Frontal cortex (tissue), 4 donors: Measurements from ENCODE around the gene RNF217. TPM values are rescaled to one million over a fixed set of nuclear protein-coding genes. Genes with fewer than 3 reads are reported as not detected.
"Not testable (repeated sequence)": the region's sequence is repeated elsewhere in the genome, so short reads cannot be mapped to it uniquely, and the experiment has no call there.

ENCODE experiments used
- DNase-seq, 2 donors: peaks; one replicate each; pipeline ENCODE4 v3.0.0; 2012; ENCODE audit warnings: low spot score in 2 of 2
- FAIRE-seq: peaks from 2 replicates; lab custom pipeline; 2012; peaks lifted over from hg19 to GRCh38; lab: Jason Lieb, UNC
- total RNA-seq: library from RNA; depleted of rRNA; stranded (reverse); fragments of >200 nt; gene quantifications from one replicate; pipeline ENCODE4 v1.2.3, GENCODE V29; 2014
- donor health status: control.
- donor health status: control.
- donor health status: control.

RNF217 gene, protein sequence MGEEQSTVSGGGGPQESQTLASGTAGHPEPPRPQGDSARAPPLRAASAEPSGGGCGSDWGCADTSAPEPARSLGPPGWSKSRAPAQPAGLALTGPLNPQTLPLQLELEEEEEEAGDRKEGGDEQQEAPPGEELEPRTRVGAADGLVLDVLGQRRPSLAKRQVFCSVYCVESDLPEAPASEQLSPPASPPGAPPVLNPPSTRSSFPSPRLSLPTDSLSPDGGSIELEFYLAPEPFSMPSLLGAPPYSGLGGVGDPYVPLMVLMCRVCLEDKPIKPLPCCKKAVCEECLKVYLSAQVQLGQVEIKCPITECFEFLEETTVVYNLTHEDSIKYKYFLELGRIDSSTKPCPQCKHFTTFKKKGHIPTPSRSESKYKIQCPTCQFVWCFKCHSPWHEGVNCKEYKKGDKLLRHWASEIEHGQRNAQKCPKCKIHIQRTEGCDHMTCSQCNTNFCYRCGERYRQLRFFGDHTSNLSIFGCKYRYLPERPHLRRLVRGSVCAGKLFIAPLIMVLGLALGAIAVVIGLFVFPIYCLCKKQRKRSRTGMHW
- total RNA-seq, result 17.1 TPM

DNA sequence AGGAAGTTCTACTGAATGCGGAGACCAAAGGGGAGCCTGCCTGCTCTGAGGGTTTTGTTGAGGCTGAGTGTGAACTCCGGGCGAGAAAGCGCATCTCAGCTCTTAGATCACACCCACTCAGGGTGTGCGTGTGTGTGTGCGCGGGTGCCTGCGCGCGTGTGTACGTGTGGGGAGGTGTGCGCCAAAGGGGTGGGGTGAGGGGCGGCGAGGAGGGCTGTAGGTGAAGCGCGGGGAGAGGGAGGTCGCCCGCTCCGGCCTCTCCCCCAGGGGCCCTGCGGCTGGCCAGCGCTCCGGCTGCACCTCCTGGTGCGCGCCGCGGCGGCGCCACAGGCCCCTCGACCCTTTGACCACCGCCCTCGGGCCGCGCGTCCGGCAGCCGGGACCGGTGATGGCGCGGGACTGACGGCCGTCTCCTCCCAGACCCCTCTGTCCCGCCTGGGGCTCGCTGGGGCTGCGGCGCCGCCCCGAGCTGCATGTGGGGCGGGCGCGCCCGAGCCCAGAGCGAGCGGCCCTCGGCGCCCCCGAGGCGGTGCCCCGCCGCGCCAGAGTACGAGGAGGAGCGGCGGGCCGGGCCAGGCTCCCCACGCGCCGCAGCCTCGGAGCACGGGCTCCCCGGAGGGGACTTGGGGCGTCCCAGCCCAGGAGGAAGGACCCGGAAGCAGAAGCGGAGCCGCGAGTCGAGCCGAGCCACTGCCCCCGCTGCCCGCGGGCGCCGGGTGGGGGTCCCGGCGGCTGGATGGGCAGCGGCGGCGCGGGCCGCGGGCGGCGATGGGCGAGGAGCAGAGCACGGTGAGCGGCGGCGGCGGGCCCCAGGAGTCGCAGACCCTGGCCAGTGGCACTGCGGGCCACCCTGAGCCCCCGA is at the start of gene RNF217:
Gene RNF217 (plus strand): TSS at position 661 of the 862 bp plus-strand sequence. CDS start 108 bp downstream, at position 769.
- FAIRE-seq (no peak), DNase-seq (peak; percentile 59 to 72)

DNA sequence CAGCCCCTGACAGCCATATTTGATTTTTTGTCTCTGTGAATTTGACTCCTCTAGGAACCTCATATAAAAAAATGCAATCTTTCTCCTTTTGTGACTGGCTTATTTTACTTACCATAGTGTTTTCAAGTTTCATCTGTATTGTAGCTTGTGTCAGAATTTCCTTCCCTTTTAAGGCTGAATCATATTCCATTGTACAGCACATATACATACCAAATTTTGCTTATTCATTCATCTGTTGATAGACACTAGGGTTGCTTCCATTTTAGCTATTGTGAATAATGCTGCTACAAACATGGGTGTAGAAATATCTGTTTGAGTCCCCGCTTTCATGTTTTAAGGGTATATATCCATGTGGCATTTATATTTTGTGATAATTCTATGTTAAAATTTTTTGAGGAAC is 49.2 kb upstream of the RNF217 start:
- no peak for DNase-seq
- FAIRE-seq, result no peak

DNA sequence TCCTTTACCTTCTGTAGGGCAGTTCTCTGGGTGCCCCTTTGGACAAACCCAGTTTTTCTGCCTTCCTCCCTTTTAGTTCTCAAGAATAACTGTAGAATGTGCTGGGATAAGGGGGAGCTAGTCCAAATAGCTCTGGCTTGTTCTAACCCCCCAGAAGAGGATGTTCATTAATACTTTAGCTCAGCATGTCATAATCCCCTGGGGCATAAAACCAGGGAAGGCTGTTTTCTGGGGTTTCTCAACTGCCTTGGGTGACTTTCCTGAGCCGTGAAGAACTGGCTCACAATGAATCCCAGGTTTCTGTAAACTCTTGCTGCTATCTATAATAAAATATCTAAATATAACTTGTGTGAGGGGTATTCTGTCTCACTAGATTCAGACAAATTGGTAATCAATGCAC is 44.5 kb upstream of the RNF217 start:
- FAIRE-seq (no peak), DNase-seq (no peak)

DNA sequence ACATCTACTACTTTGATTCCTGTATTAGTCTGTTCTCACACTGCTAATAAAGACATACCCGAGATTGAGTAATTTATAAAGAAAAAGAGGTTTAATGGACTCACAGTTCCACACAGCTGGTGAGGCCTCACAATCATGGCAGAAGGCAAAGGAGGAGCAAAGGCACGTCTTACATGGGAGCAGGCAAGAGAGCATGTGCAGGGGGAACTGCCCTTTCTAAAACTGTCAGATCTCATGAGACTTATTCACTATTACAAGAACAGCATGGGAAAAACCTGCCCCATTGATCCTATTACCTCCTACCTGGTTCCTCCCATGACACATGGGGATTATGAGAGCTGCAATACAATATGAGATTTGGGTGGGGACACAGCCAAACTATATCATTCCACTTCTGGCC is 42.5 kb upstream of the RNF217 start:
- FAIRE-seq, DNase-seq: not testable (repeated sequence)

DNA sequence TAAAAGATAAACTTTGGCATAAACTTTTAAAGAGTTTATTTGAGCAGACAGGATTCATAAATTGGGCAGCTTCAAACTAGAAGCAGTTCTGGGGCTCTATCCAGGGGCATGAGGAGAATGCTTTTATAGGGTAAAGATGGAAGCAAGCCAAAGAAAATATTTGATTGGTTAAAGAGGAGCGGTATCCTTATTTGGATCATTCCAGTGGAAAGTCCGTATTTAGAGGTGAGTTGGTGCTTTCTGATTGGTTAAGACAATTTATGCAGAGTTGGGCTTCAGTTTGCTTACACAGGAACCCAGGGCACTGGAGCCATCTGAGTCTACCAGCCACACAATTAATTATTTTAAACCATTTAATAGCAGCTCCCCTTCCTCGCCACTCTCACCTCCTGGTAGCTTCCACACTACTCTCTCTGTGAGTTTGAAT is 37.9 kb upstream of the RNF217 start:
- DNase-seq, result no peak
- FAIRE-seq, result no peak

DNA sequence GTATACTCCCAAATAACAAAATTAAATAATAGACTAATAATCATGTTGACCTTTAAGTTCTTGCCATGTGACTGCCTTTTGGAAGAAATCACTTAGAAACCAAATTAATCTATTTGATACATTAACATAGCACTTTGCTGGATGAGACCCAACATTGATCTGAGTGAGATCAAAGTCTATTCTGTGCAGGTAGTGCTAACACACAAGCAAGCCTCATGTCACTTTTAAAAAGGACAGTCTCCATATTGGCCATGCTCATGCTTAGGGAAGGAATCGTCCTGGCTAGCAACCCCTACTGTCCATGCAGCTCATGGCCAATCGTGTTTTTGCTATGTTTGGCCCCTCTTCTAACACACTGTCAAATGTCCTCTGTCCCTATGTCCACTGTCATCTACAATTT is 35.8 kb upstream of the RNF217 start:
- no peak for DNase-seq

DNA sequence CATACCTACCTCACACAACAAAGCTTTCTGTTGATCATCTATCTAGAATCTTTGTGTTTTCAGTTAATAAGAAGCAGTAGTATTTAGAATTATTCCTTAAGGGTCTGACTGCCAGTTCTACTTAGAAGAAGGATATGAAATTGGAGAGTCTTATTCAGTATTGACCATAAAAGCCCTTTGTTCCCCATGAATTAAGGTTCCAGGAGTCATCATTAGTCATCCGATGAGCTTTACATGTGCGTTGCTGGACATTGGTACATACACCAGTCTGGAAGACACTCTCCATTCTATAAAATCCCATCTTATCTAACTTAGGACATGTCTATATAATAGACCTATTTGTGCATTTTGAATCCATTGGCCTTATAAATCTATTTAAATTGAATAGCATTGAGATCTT is 34.4 kb upstream of the RNF217 start:
- FAIRE-seq, result no peak

More for the DNA sequence above, 35.8 kb upstream of the RNF217 start:
- FAIRE-seq, result no peak

DNA sequence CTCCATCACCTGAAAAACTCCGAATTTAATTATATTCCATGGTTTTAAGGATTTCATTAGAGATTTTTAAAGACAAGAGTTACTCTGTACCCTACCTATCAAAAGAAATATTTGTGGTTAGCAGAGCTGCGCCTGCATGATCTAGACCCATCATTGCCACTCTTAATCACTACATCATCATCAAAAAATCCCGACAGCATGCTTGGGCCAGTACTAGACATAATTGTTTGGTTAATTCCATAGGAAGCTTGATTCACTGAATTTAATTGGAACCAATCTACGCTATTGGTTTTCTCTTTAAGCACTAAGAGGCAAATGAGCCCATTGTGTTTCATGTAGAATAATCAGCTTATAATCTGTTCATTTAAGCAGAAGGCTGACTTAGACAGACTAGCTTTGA is 33.4 kb upstream of the RNF217 start:
- FAIRE-seq, result no peak
- DNase-seq, result no peak

More for the DNA sequence above, 34.4 kb upstream of the RNF217 start:
- no peak for DNase-seq

DNA sequence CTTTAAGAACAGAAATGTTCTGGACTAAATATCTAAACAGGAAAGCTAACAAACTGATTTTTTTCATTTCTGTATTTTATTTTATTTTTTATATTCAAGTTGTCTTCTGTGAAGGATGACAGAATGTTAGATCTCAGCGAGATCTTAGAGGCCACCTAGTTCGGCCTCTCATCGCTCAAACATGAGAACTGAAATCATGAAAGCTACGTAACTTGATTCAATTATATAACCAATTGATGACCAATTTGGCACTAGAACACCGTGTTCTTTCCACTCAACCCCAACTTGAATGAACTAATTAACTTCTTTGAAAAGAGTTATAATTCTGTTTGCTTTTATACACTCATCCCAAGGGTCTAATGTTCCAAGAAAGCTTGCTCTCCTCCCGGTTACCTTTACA is 24.6 kb upstream of the RNF217 start:
- FAIRE-seq (no peak), DNase-seq (no peak)

DNA sequence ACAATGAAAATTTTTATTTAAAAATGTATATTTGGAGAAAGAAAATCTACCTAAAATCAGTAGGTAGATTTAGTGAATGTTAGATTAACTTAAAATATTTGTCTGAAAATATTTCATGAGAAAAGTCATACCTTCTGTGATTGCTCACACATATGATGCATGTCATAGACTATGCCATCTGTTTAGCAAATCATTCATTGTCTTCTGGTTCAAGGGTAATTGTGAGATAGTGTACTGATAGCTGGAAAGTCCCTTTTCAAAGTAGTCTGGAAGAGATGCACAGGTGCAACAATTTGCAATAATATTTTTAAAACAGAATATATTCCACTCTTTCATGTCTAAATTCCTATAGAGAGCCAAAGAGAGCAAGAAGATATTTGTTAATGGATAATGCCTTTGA is 21.0 kb upstream of the RNF217 start:
- FAIRE-seq (no peak), DNase-seq (no peak)

DNA sequence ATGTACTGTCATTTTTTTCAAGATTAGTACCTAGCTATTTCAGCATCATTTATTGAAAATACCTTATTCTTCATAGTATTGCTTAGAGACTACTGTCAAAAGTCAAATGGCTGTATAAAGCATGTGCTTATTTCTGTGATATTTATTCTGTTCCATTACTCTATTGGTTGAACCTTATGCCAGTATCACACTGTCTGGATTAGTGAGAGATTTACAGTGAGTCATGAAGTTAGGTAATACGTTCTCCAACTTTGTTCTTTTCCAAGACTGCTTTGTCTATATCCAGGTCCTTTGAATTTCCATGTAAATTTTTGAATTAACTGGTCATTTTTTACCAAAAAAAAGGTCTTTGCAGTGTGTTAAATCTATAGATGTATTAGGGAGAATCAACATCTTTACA is 18.6 kb upstream of the RNF217 start:
- DNase-seq (no peak), FAIRE-seq (no peak)

DNA sequence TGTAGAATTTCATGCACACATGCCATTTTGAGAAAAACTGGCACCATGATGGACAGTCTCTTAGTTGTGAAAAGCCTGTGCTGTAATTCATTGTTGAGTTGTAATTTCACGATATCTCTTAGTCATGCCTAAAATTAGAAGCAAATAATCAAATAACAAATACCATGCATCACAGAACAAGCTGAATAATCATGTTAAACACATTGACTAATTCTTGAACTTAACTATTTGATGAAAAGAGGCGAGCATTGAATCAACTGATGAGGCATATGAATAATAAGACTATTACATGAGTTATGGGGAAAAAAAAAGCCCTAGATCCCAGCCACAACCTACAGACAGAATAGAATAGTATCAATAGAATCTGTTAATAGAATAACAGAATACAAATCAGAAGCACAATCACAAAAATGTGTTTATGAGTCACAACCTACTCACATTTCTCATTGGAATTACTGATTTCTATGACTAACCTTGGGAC is 14.2 kb upstream of the RNF217 start:
- DNase-seq, result no peak
- no peak for FAIRE-seq

DNA sequence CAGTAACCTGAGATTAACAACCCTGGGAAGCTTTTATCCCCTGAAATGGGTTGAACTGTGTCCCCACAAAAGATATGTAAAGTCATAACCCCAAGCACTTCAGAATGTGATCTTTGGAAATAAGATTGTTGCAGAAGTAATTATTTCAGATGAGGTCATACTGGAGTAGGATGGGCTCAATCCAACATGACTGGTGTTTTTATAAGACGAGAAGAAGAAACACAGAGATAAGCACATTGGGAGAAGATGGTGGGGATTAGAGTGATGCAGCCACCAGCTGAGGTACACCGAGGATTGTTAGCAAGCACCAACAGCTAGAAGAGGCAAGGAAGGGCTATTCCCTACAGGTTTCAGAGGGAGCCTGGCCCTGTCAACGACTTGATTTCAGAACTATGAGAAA is 12.5 kb upstream of the RNF217 start:
- FAIRE-seq (no peak), DNase-seq (no peak)

DNA sequence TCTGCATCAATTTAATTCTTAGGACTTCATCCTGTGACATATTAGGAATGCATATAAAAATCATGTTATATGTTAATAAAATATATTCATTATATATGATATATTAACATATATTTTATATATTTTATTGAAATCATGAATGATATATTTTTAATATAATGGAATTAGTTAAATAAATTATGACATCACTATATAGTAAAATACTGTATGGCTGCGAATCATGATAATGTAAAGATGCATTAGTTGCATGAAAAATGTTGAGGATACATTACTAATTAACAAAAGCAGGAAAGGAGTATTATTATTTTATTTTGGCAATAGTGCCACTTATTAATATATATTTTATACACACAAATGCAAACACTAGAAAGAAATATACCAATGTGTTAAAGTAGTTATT is 8.4 kb upstream of the RNF217 start:
- FAIRE-seq (peak; percentile 80), DNase-seq (no peak)

DNA sequence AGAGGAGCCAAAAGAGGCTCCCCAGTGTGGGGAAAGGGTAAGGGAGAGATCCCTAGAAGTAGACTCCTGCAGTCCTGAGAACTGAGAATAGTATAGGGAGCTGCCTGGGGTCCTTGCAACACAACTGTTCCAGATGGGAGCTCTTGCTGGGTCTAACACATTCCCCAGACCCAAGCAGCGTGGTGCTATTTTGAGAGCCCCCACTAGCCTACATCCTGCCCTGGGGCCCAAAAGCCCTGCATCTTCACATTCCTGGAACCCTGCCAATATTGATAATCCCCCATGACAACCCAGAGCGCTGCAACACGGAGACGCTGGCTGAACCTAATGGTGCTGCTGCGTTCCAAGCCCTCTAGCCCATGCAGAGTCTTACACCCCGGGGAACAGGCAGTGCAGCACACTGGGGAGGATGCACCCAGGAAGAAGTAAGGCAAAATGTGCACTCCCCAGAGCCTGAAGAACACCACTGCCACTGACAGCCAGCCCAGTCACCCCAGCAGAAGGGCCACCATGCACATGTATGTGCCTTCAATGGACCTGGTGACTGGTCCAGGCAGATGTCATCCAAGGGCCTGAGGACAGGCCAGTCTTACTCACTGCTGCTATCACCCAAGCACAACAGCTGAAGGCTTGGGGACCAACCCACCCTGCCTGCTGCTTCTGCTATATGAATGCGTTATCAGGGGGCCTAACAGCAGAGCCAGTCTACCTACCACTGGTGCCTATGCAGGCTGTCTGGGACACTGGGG is 7.0 kb upstream of the RNF217 start:
- FAIRE-seq (no peak), DNase-seq (no peak)

DNA sequence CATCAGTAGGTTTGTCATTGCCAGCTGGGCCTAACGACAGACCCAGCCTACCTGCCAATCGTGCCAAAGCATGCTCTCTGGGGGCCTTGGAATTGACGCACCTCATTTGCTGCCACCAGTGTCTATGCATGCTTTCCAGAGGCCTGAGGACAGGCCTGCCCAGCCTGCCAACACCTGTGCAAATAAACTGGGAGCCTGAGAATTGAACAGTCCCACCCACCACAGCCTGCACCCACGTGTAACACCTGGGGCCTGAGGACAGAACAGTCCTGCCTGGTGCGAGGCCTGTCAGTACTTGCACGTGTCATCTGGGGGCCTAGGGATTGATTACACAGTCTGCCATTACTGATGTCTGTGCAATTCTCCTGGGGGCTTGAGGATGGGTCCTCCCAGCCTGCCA is 6.2 kb upstream of the RNF217 start:
- DNase-seq (no peak), FAIRE-seq (no peak)

DNA sequence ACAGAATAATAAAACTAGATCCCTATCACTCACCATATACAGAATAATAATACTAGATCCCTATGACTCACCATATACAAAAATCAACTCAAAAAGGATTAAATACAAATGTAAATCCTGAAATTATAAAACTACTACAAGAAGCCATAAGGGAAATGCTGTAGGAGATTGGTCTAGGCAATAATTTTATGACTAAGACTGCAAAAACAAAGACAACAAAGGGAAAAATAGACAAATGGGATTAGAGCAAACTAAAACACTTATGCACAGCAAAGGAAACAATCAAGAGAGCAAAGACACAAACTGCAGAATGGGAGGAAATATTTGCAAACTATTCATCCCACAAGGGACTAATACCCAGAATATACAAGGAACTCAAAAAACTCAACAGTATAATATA is 4.1 kb upstream of the RNF217 start:
- FAIRE-seq (no peak), DNase-seq (no peak)

DNA sequence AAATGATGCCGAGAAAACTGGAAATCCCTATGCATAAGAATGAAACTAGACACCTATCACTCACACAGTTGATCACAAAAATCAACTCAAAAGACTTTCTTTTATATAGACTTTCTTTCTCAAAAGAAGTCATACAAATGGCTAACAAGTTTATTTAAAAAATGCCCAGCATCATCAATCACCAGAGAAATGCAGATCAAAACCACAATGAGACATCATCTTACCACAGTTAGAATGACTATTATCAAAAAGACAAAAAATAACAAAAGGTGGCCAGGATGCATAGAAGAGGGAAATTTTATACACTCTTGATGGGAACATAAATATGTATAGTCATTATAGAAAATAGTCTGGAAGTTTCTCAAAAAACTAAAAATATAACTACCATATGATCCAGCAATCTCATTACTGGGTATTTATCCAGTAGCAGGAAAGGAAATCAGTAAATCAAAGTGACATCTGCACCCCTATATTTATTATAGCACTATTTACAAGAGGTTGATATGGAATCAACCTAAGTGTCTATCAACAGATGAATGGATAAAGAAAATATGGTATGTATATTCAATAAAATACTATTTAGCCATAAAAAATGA is 3.4 kb upstream of the RNF217 start:
- no peak for FAIRE-seq
- DNase-seq, result no peak

DNA sequence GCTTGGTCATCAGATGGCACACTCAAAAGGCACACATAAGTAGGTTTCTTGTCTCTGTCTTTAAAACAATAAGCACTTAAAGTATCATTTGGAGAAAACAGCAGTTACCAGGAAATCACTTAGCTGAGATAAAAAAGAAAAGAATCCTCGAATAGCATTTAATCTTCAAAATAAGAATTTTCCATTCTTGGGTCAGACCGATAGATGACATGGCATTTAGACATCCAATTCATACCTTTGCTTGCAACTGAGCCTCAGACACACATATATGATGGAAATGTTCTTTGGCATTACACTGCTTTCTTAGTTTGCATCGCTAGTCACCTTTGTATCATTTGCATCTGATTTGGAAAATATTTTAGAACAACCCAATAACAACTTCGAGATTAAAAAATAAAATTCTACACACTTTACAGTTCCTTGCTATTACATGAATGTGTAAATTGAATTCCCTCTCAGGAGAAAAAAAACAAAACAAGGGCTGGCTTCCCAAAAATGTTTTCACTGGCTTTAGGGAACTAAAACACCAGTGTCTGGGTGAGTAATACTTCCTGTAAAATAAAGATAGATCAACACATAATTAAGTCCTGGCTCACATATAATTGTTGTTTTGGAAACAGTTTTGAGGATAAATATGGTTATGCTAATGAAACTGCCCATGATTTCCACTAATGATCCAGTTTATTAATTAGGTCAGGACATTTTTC is 1.3 kb upstream of the RNF217 start:
- FAIRE-seq (no peak), DNase-seq (peak in 1 of 2 donors; percentile 16)
